GM10248 (cell line): ENCODE data around the gene BST2.

ENCODE experiments used
- CTCF ChIA-PET: fragments of 300-600 bp; sonication (Branson Sonifier 250); formaldehyde crosslinking; extraction: SDS; loops from one replicate; lab custom pipeline; 2021; ENCODE audit warnings: antibody characterized with exemption; lab: Yijun Ruan, JAX
- POLR2A ChIA-PET: fragments of 350-650 bp; sonication (Branson Sonifier 250); formaldehyde crosslinking; extraction: SDS; loops from one replicate; lab custom pipeline; 2020; ENCODE audit warnings: antibody characterized with exemption; lab: Yijun Ruan, JAX
- DNase-seq: peaks from one replicate; pipeline ENCODE4 v3.0.0; 2012; ENCODE audit errors: extremely low spot score
- CTCF ChIP-seq: IDR thresholded peaks from 2 replicates; pipeline ENCODE4 v1.5.1; 2012; ENCODE audit warnings: mild to moderate bottlenecking, low read depth; ENCODE audit errors: extremely low read depth, missing control alignments, control extremely low read depth

Gene BST2

GRCh38 chr19:17405250-17406045, at the start of gene BST2:
Gene BST2 (minus strand): TSS chr19:17405630. CDS start chr19:17405575, 55 bp downstream.
- no peak for TF ChIP-seq CTCF
- ChIA-PET CTCF (interaction anchor here (0.8 to 2.2 kb wide), 11 partner anchors 10 to 101 kb away, joined by 3 to 7 read pairs (median 4); partner anchors contain the start of gene MVB12A), POLR2A (interaction anchor here (0.5 to 2.5 kb wide), 7 partner anchors 9 to 167 kb away, joined by 3 to 10 read pairs (median 3); partner anchors contain the start of genes DDA1 and MVB12A)
- peak; percentile 93 for DNase-seq

GRCh38 chr19:17454576-17455071, 49.2 kb upstream of the BST2 start:
- peak; percentile 23 for DNase-seq
- ChIA-PET POLR2A (no interaction called here), CTCF (interaction anchor here (0.8 to 1.6 kb wide), 4 partner anchors 10 to 407 kb away, joined by 3 to 7 read pairs (median 4); no protein-coding TSS in a partner anchor)
- TF ChIP-seq CTCF, result no peak

- POLR2A ChIA-PET, result no interaction called here
- CTCF ChIA-PET, result interaction anchor here (1.3 to 2.1 kb wide), 2 partner anchors 13 to 17 kb away, joined by 3 to 9 read pairs; no protein-coding TSS in a partner anchor
- no peak for DNase-seq
- TF ChIP-seq CTCF, result no peak
Observed at GRCh38 chr19:17451820-17452219, 46.4 kb upstream of the BST2 start.

GRCh38 chr19:17450264-17451075, 45.0 kb upstream of the BST2 start:
- POLR2A ChIA-PET, result no interaction called here

GRCh38 chr19:17448131-17448967, 42.9 kb upstream of the BST2 start, which contains the start of gene TMEM221:
Gene TMEM221 (minus strand): TSS chr19:17448668. CDS start chr19:17448462, 206 bp downstream.
- DNase-seq, result peak; percentile 80
- POLR2A ChIA-PET, result no interaction called here
- TF ChIP-seq CTCF, result peak; percentile 35
- CTCF ChIA-PET, result interaction anchor here (0.7 to 4.4 kb wide), 15 partner anchors 11 to 157 kb away, joined by 3 to 24 read pairs (median 3); partner anchors contain the start of genes MVB12A and SLC27A1

More at GRCh38 chr19:17450264-17451075, 45.0 kb upstream of the BST2 start:
- DNase-seq, result peak; percentile 30
- CTCF ChIA-PET, result interaction anchor here (2.1 kb wide), 1 partner anchor 15 kb away, joined by 9 read pairs; no protein-coding TSS in a partner anchor
- no peak for TF ChIP-seq CTCF
